Activated CD4-positive, alpha-beta T cell treated with anti-CD3 and anti-CD28 coated beads for 48 hours (primary cell): Measurements from ENCODE around the gene TAGAP.

Experiments
- DNase-seq: peaks from one replicate; pipeline ENCODE4 v3.0.0-alpha.2; 2020

Gene TAGAP

GRCh38 chr6:159071843-159072769 lies 27.3 kb upstream of the TAGAP start:
- DNase-seq, result no peak

GRCh38 chr6:159068904-159069578 lies 24.2 kb upstream of the TAGAP start:
- DNase-seq, result no peak

GRCh38 chr6:159067334-159067733 lies 22.5 kb upstream of the TAGAP start:
- DNase-seq, result no peak

GRCh38 chr6:159066483-159066882 lies 21.7 kb upstream of the TAGAP start:
- no peak for DNase-seq

GRCh38 chr6:159065759-159066329 lies 21.1 kb upstream of the TAGAP start:
- DNase-seq, result no peak

- no peak for DNase-seq
Observed at GRCh38 chr6:159065091-159065490, 20.3 kb upstream of the TAGAP start.

- no peak for DNase-seq
Observed at GRCh38 chr6:159064477-159064876, 19.7 kb upstream of the TAGAP start.

GRCh38 chr6:159063549-159063948 lies 18.8 kb upstream of the TAGAP start:
- no peak for DNase-seq

- DNase-seq, result no peak
Observed at GRCh38 chr6:159062976-159063375, 18.2 kb upstream of the TAGAP start.

- peak; percentile 60 for DNase-seq
Observed at GRCh38 chr6:159062564-159062945, 17.8 kb upstream of the TAGAP start.

- DNase-seq, result no peak
Observed at GRCh38 chr6:159061805-159062563, 17.2 kb upstream of the TAGAP start.

- no peak for DNase-seq
Observed at GRCh38 chr6:159061146-159061545, 16.4 kb upstream of the TAGAP start.

- no peak for DNase-seq
Observed at GRCh38 chr6:159059885-159060506, 15.2 kb upstream of the TAGAP start.

GRCh38 chr6:159059141-159059540 lies 14.3 kb upstream of the TAGAP start:
- peak; percentile 51 for DNase-seq

- DNase-seq, result no peak
Observed at GRCh38 chr6:159056899-159057298, 12.1 kb upstream of the TAGAP start.

- no peak for DNase-seq
Observed at GRCh38 chr6:159056432-159056831, 11.6 kb upstream of the TAGAP start.

- no peak for DNase-seq
Observed at GRCh38 chr6:159056003-159056402, 11.2 kb upstream of the TAGAP start.

GRCh38 chr6:159053781-159054398 lies 9.1 kb upstream of the TAGAP start:
- no peak for DNase-seq

- no peak for DNase-seq
Observed at GRCh38 chr6:159052720-159053119, 7.9 kb upstream of the TAGAP start.

- no peak for DNase-seq
Observed at GRCh38 chr6:159047891-159048685, 3.3 kb upstream of the TAGAP start.

GRCh38 chr6:159045801-159046200 lies 1.0 kb upstream of the TAGAP start:
- DNase-seq, result no peak
